SH-SY5Y (cell line): ENCODE data around the gene TCN2.

Source experiments
- GATA2 ChIP-seq: IDR thresholded peaks from 2 replicates; pipeline ENCODE4 v1.6.1; 2011; ENCODE audit warnings: mild to moderate bottlenecking, low read depth, low read length
- GATA3 ChIP-seq: IDR thresholded peaks from 2 replicates; pipeline ENCODE4 v1.6.1; 2011; ENCODE audit warnings: low read depth, mild to moderate bottlenecking, low read length, moderate library complexity

DNA sequence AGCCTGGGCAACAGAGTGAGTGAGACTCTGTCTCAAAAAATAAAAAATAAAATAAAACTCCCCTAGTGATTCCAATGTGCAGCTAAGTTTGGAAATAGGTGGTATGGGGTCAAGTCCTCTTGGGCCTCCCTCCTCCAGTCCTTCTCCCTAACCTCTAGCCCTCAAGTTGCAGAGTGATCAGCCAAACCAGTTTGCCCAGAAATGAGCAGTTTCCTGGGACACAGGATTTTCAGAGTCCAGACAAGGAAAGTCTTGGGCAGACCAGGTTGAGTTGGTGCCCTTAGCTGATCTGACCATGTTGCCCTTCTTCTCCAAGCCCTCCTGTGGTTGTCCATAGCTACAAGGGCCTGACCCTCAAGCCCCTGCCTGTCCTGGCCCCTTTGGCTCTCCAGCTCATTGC is 7.9 kb downstream of the TCN2 start:
- TF ChIP-seq GATA2 (no peak), GATA3 (no peak)
